KOPT-K1 (cell line): ENCODE results near the gene SPECC1.

Experiments
- H3K27ac ChIP-seq: fragments of 200-600 bp; sonication (generic); 2 replicates; pipeline ENCODE4 v1.5.1; 2016; ENCODE audit warnings: antibody characterized with exemption, mild to moderate bottlenecking, low read depth, low read length; ENCODE audit not compliant: poor library complexity, severe bottlenecking
- H3K36me3 ChIP-seq: fragments of 200-600 bp; sonication (generic); 2 replicates; pipeline ENCODE4 v1.5.1; 2017; ENCODE audit warnings: antibody characterized with exemption, mild to moderate bottlenecking, low read length, moderate library complexity; ENCODE audit not compliant: insufficient read depth
- H3K9me3 ChIP-seq: fragments of 200-600 bp; sonication (generic); 2 replicates; pipeline ENCODE4 v1.5.1; 2017; ENCODE audit warnings: antibody characterized with exemption, low read length, mild to moderate bottlenecking; ENCODE audit not compliant: insufficient read depth, poor library complexity, severe bottlenecking

SPECC1 gene

GRCh38 chr17:20202141-20202621 lies 193.0 kb downstream of the SPECC1 start:
- H3K36me3 ChIP-seq: no peaks in the 10 kb centered on the region
- no peak overlapping the region for H3K27ac ChIP-seq

GRCh38 chr17:20203018-20203417 lies 193.9 kb downstream of the SPECC1 start:
- Histone ChIP-seq H3K9me3 (no peaks in the 10 kb centered on the region), H3K36me3 (no peaks in the 10 kb centered on the region), H3K27ac (no peak overlapping the region)

More at GRCh38 chr17:20202141-20202621, 193.0 kb downstream of the SPECC1 start:
- no peaks in the 10 kb centered on the region for H3K9me3 ChIP-seq

GRCh38 chr17:20203761-20204263 lies 194.7 kb downstream of the SPECC1 start:
- Histone ChIP-seq H3K36me3 (no peaks in the 10 kb centered on the region), H3K9me3 (no peaks in the 10 kb centered on the region), H3K27ac (no peak overlapping the region)

- Histone ChIP-seq H3K27ac (no peak overlapping the region), H3K9me3 (no peaks in the 10 kb centered on the region), H3K36me3 (no peaks in the 10 kb centered on the region)
These were observed 196.4 kb downstream of the SPECC1 start for GRCh38 chr17:20205609-20206008.

- H3K36me3 ChIP-seq: no peaks in the 10 kb centered on the region
- no peak overlapping the region for H3K27ac ChIP-seq
- H3K9me3 ChIP-seq: no peaks in the 10 kb centered on the region
These were observed 196.9 kb downstream of the SPECC1 start for GRCh38 chr17:20206068-20206467.

GRCh38 chr17:20206591-20206990 lies 197.4 kb downstream of the SPECC1 start:
- H3K9me3 ChIP-seq: no peaks in the 10 kb centered on the region
- H3K36me3 ChIP-seq: no peaks in the 10 kb centered on the region
- no peak overlapping the region for H3K27ac ChIP-seq

- no peaks in the 10 kb centered on the region for H3K36me3 ChIP-seq
- H3K27ac ChIP-seq: no peak overlapping the region
- no peaks in the 10 kb centered on the region for H3K9me3 ChIP-seq
These were observed 198.3 kb downstream of the SPECC1 start for GRCh38 chr17:20207262-20207985.

GRCh38 chr17:20208717-20209116 lies 199.6 kb downstream of the SPECC1 start:
- Histone ChIP-seq H3K9me3 (no peaks in the 10 kb centered on the region), H3K36me3 (no peaks in the 10 kb centered on the region)

GRCh38 chr17:20210180-20210579 lies 201.0 kb downstream of the SPECC1 start:
- Histone ChIP-seq H3K36me3 (no peaks in the 10 kb centered on the region), H3K9me3 (no peaks in the 10 kb centered on the region), H3K27ac (no peak overlapping the region)

More at GRCh38 chr17:20208717-20209116, 199.6 kb downstream of the SPECC1 start:
- H3K27ac ChIP-seq: no peak overlapping the region

- Histone ChIP-seq H3K9me3 (no peaks in the 10 kb centered on the region), H3K27ac (no peak overlapping the region)
These were observed 201.5 kb downstream of the SPECC1 start for GRCh38 chr17:20210614-20211013.

GRCh38 chr17:20211246-20211645 lies 202.1 kb downstream of the SPECC1 start:
- H3K27ac ChIP-seq: no peak overlapping the region
- H3K36me3 ChIP-seq: no peaks in the 10 kb centered on the region
- H3K9me3 ChIP-seq: no peaks in the 10 kb centered on the region

More at GRCh38 chr17:20210614-20211013, 201.5 kb downstream of the SPECC1 start:
- no peaks in the 10 kb centered on the region for H3K36me3 ChIP-seq

- no peaks in the 10 kb centered on the region for H3K36me3 ChIP-seq
These were observed 204.3 kb downstream of the SPECC1 start for GRCh38 chr17:20213449-20213848.

GRCh38 chr17:20214794-20215193 lies 205.6 kb downstream of the SPECC1 start:
- no peaks in the 10 kb centered on the region for H3K9me3 ChIP-seq
- H3K36me3 ChIP-seq: no peaks in the 10 kb centered on the region
- H3K27ac ChIP-seq: no peak overlapping the region

More at GRCh38 chr17:20213449-20213848, 204.3 kb downstream of the SPECC1 start:
- Histone ChIP-seq H3K9me3 (no peaks in the 10 kb centered on the region), H3K27ac (no peak overlapping the region)

- Histone ChIP-seq H3K9me3 (no peaks in the 10 kb centered on the region), H3K27ac (no peak overlapping the region), H3K36me3 (no peaks in the 10 kb centered on the region)
These were observed 207.1 kb downstream of the SPECC1 start for GRCh38 chr17:20216154-20216815.

GRCh38 chr17:20216853-20217252 lies 207.7 kb downstream of the SPECC1 start:
- no peak overlapping the region for H3K27ac ChIP-seq
- H3K9me3 ChIP-seq: no peaks in the 10 kb centered on the region
- no peaks in the 10 kb centered on the region for H3K36me3 ChIP-seq
